GM10847 (cell line): ENCODE measurements around the gene ENPP6.

Source experiments
- POLR2A ChIP-seq: IDR thresholded peaks from 2 replicates; pipeline ENCODE4 v1.6.1; 2011; ENCODE audit not compliant: insufficient read length; ENCODE audit errors: extremely low read depth

Gene ENPP6

GRCh38 chr4:184146951-184147350 is 70.7 kb downstream of the ENPP6 start:
- TF ChIP-seq POLR2A = no peak

GRCh38 chr4:184145596-184145995 is 72.1 kb downstream of the ENPP6 start:
- no peak for TF ChIP-seq POLR2A

GRCh38 chr4:184143770-184144564 is 73.7 kb downstream of the ENPP6 start:
- no peak for TF ChIP-seq POLR2A

- TF ChIP-seq POLR2A = no peak
Measured at GRCh38 chr4:184142121-184143000, 75.3 kb downstream of the ENPP6 start.

- no peak for TF ChIP-seq POLR2A
Measured at GRCh38 chr4:184136525-184136924, 81.1 kb downstream of the ENPP6 start.

GRCh38 chr4:184126800-184127199 is 90.9 kb downstream of the ENPP6 start:
- no peak for TF ChIP-seq POLR2A

GRCh38 chr4:184122631-184123408 is 94.9 kb downstream of the ENPP6 start:
- TF ChIP-seq POLR2A = no peak

GRCh38 chr4:184120549-184121127 is 97.0 kb downstream of the ENPP6 start:
- TF ChIP-seq POLR2A = no peak

- no peak for TF ChIP-seq POLR2A
Measured at GRCh38 chr4:184117662-184118199, 99.9 kb downstream of the ENPP6 start.

GRCh38 chr4:184115399-184115798 is 102.3 kb downstream of the ENPP6 start:
- TF ChIP-seq POLR2A = no peak

GRCh38 chr4:184114431-184114830 is 103.2 kb downstream of the ENPP6 start:
- TF ChIP-seq POLR2A = no peak

- TF ChIP-seq POLR2A = no peak
Measured at GRCh38 chr4:184112006-184112550, 105.6 kb downstream of the ENPP6 start.

- no peak for TF ChIP-seq POLR2A
Measured at GRCh38 chr4:184111233-184111832, 106.3 kb downstream of the ENPP6 start.

GRCh38 chr4:184110452-184111224 is 107.0 kb downstream of the ENPP6 start:
- no peak for TF ChIP-seq POLR2A

GRCh38 chr4:184108006-184108501 is 109.6 kb downstream of the ENPP6 start:
- no peak for TF ChIP-seq POLR2A
